H1 (cell line): Measurements from ENCODE around the gene SLC6A3. TPM values are rescaled to one million over a fixed set of nuclear protein-coding genes. Genes with fewer than 3 reads are reported as not detected.
A peak's percentile ranks its signal among the peaks of the same experiment; 100 is the strongest.

Source experiments
- CTCF ChIA-PET: fragments of 300-600 bp; sonication (Branson Sonifier 250); formaldehyde crosslinking; loops from one replicate; lab custom pipeline; 2021; ENCODE audit not compliant: partially characterized antibody; lab: Charles Lee
- POLR2A ChIA-PET: fragments of 300-600 bp; sonication (Branson Sonifier 250); formaldehyde crosslinking; loops from one replicate; lab custom pipeline; 2021; ENCODE audit warnings: inconsistent platforms; ENCODE audit not compliant: partially characterized antibody; lab: Charles Lee
- DNase-seq, 2 experiments: peaks; one replicate each; pipeline versions ENCODE4 v3.0.0 to v3.0.0-alpha.2; 2010 to 2022; ENCODE audit warnings: low spot score in 2 of 2, low read depth in 1 of 2, mixed read lengths in 1 of 2
- FAIRE-seq: peaks from 2 replicates; lab custom pipeline; 2011; peaks lifted over from hg19 to GRCh38; lab: Jason Lieb, UNC
- H2AFZ ChIP-seq: 2 replicates; pipeline ENCODE4 v1.8.1; 2012; ENCODE audit warnings: low read length, inconsistent platforms
- H2AK5ac ChIP-seq: 2 replicates; pipeline ENCODE4 v1.6.1; 2013; ENCODE audit warnings: low read depth, low read length
- H2BK120ac ChIP-seq: replicated peaks from 2 replicates; pipeline ENCODE3; 2013; ENCODE audit warnings: low read depth, low read length, inconsistent platforms
- H2BK12ac ChIP-seq: 2 replicates; pipeline ENCODE4 v1.6.1; 2013; ENCODE audit warnings: low read depth, low read length
- H2BK15ac ChIP-seq: 2 replicates; pipeline ENCODE4 v1.6.1; 2013; ENCODE audit warnings: low read length
- H2BK20ac ChIP-seq: 2 replicates; pipeline ENCODE4 v1.6.1; 2013; ENCODE audit warnings: low read length
- H2BK5ac ChIP-seq: 2 replicates; pipeline ENCODE4 v1.6.1; 2013; ENCODE audit warnings: low read depth, low read length
- H3K14ac ChIP-seq: 2 replicates; pipeline ENCODE4 v1.6.1; 2013; ENCODE audit warnings: inconsistent platforms; ENCODE audit not compliant: insufficient read length
- H3K18ac ChIP-seq: 2 replicates; pipeline ENCODE4 v1.6.1; 2013; ENCODE audit warnings: low read length; ENCODE audit errors: extremely low read depth
- H3K23ac ChIP-seq: 2 replicates; pipeline ENCODE4 v1.6.1; 2013; ENCODE audit warnings: inconsistent platforms; ENCODE audit not compliant: insufficient read length
- H3K23me2 ChIP-seq: 2 replicates; pipeline ENCODE4 v1.6.1; 2013; ENCODE audit warnings: low read depth, low read length
- H3K27ac ChIP-seq: 2 replicates; pipeline ENCODE4 v1.6.1; 2011; ENCODE audit warnings: low read depth, low read length, inconsistent platforms
- H3K27me3 ChIP-seq, 4 experiments: replicated peaks in 1 of 4; 1 replicate in 1 of 4; 2 replicates in 3 of 4; pipeline versions ENCODE4 v1.6.1 to v1.8.1; 2011 to 2013; ENCODE audit warnings: low read length in 3 of 4, mild to moderate bottlenecking in 3 of 4, inconsistent platforms in 2 of 4, mixed read lengths in 2 of 4, moderate library complexity in 1 of 4; ENCODE audit not compliant: control insufficient read depth in 3 of 4, insufficient read depth in 3 of 4; ENCODE audit errors: extremely low read depth in 1 of 4
- H3K36me3 ChIP-seq, 4 experiments: 2 replicates each; pipeline versions ENCODE4 v1.6.1 to v1.8.1; 2011 to 2013; ENCODE audit warnings: mild to moderate bottlenecking in 4 of 4, low read length in 3 of 4, moderate library complexity in 2 of 4, control low read depth in 1 of 4, inconsistent platforms in 1 of 4; ENCODE audit not compliant: insufficient read depth in 4 of 4, control insufficient read depth in 2 of 4
- H3K4ac ChIP-seq: replicated peaks from 2 replicates; pipeline ENCODE3; 2013; ENCODE audit warnings: low read length, low read depth, mixed read lengths, inconsistent platforms; ENCODE audit not compliant: insufficient read length
- H3K4me1 ChIP-seq, 4 experiments: replicated peaks in 1 of 4; 1 replicate in 1 of 4; 2 replicates in 3 of 4; pipeline versions ENCODE4 v1.6.1 to v1.8.1; 2011 to 2013; ENCODE audit warnings: low read length in 3 of 4, inconsistent platforms in 2 of 4, mixed read lengths in 1 of 4; ENCODE audit not compliant: insufficient read depth in 4 of 4, control insufficient read depth in 3 of 4
- H3K4me2 ChIP-seq, 2 experiments: 2 replicates each; pipeline versions ENCODE4 v1.6.1 to v1.8.1; 2011 to 2013; ENCODE audit warnings: low read depth in 2 of 2, low read length in 2 of 2, control low read depth in 1 of 2, inconsistent platforms in 1 of 2, mild to moderate bottlenecking in 1 of 2; ENCODE audit not compliant: insufficient read depth in 1 of 2
- H3K4me3 ChIP-seq, 4 experiments: fragments of 200-600, 300-600 bp in 1 of 4; sonication (generic), shearing (Covaris generic), sonication (Bioruptor Twin) in 1 of 4; 2 replicates each; pipeline versions ENCODE4 v1.5.1 to v1.8.1; 2011 to 2016; ENCODE audit warnings: low read length in 4 of 4, low read depth in 3 of 4, control low read depth in 2 of 4, inconsistent platforms in 2 of 4, mild to moderate bottlenecking in 2 of 4, mixed read lengths in 1 of 4, moderate library complexity in 1 of 4; ENCODE audit not compliant: insufficient read depth in 2 of 4; ENCODE audit errors: extremely low read depth in 1 of 4
- H3K56ac ChIP-seq: replicated peaks from 2 replicates; pipeline ENCODE3; 2013; ENCODE audit warnings: low read depth, mild to moderate bottlenecking, mixed read lengths, low read length, inconsistent platforms; ENCODE audit not compliant: insufficient read length
- H3K79me1 ChIP-seq: 2 replicates; pipeline ENCODE4 v1.6.1; 2013; ENCODE audit warnings: low read depth, low read length, control low read depth
- H3K79me2 ChIP-seq, 2 experiments: 2 replicates each; pipeline versions ENCODE4 v1.6.1 to v1.8.1; 2012 to 2013; ENCODE audit warnings: low read length in 2 of 2, mild to moderate bottlenecking in 2 of 2, inconsistent platforms in 1 of 2; ENCODE audit not compliant: insufficient read depth in 2 of 2, control insufficient read depth in 1 of 2
- H3K9ac ChIP-seq, 4 experiments: replicated peaks in 1 of 4; 1 replicate in 1 of 4; 2 replicates in 3 of 4; pipeline versions ENCODE4 v1.6.1 to v1.8.1; 2011 to 2013; ENCODE audit warnings: low read depth in 3 of 4, low read length in 3 of 4, control low read depth in 2 of 4, mild to moderate bottlenecking in 2 of 4, moderate library complexity in 2 of 4, inconsistent platforms in 1 of 4; ENCODE audit errors: extremely low read depth in 1 of 4
- H3K9me3 ChIP-seq, 2 experiments: 2 replicates each; pipeline versions ENCODE4 v1.6.1 to v1.8.1; 2012 to 2013; ENCODE audit warnings: mild to moderate bottlenecking in 2 of 2, moderate library complexity in 2 of 2, control low read depth in 1 of 2, inconsistent platforms in 1 of 2, low read depth in 1 of 2, low read length in 1 of 2, mixed read lengths in 1 of 2; ENCODE audit not compliant: insufficient read depth in 2 of 2
- H4K20me1 ChIP-seq, 2 experiments: replicated peaks in 1 of 2; 2 replicates each; pipeline versions ENCODE3 to v1.8.1; 2011 to 2013; ENCODE audit warnings: inconsistent platforms in 2 of 2, low read length in 2 of 2, mild to moderate bottlenecking in 1 of 2; ENCODE audit not compliant: insufficient read depth in 2 of 2, control insufficient read depth in 1 of 2
- H4K5ac ChIP-seq: 2 replicates; pipeline ENCODE4 v1.6.1; 2013; ENCODE audit warnings: low read length, low read depth, mixed read lengths, inconsistent platforms; ENCODE audit not compliant: insufficient read length
- H4K8ac ChIP-seq: 2 replicates; pipeline ENCODE4 v1.8.0; 2013; ENCODE audit warnings: mild to moderate bottlenecking, moderate library complexity, low read length, inconsistent platforms; ENCODE audit not compliant: insufficient read depth; ENCODE audit errors: extremely low read depth
- H4K91ac ChIP-seq: replicated peaks from 2 replicates; pipeline ENCODE3; 2013; ENCODE audit warnings: low read length, mixed read lengths, inconsistent platforms; ENCODE audit not compliant: insufficient read length
- CBX5 ChIP-seq: fragments of 300-800, 300-1000 bp; sonication (generic); IDR thresholded peaks from 2 replicates; pipeline ENCODE4 v1.7.1; 2016; ENCODE audit warnings: antibody characterized with exemption, low read length, low read depth
- CHD1 ChIP-seq: IDR thresholded peaks from 2 replicates; pipeline ENCODE4 v1.6.1; 2012; ENCODE audit warnings: low read depth, low read length, improper control_type of control experiment
- CHD2 ChIP-seq: IDR thresholded peaks from 2 replicates; pipeline ENCODE4 v1.6.1; 2012; ENCODE audit warnings: low read length, improper control_type of control experiment
- E2F6 ChIP-seq: IDR thresholded peaks from 2 replicates; pipeline ENCODE4 v1.6.1; 2012; ENCODE audit warnings: inconsistent platforms
- EZH2 ChIP-seq: fragments of 200-600 bp; sonication (generic); IDR thresholded peaks from 2 replicates; pipeline ENCODE4 v1.7.1; 2012; ENCODE audit warnings: low read depth, mild to moderate bottlenecking, moderate library complexity, low read length, inconsistent platforms; ENCODE audit not compliant: severe bottlenecking
- JUN ChIP-seq: IDR thresholded peaks from 2 replicates; pipeline ENCODE4 v1.6.1; 2011; ENCODE audit warnings: low read depth, mild to moderate bottlenecking, improper control_type of control experiment, low read length
- KDM1A ChIP-seq: fragments of 200-600, 300-600 bp; sonication (generic); IDR thresholded peaks from 2 replicates; pipeline ENCODE4 v1.7.1; 2016; ENCODE audit warnings: mild to moderate bottlenecking, low read length, borderline replicate concordance
- SIRT6 ChIP-seq: IDR thresholded peaks from one replicate; pipeline ENCODE4 v1.7.1; 2012; ENCODE audit warnings: low read length, inconsistent platforms
- SIX5 ChIP-seq: IDR thresholded peaks from 2 replicates; pipeline ENCODE4 v1.6.1; 2011; ENCODE audit warnings: mild to moderate bottlenecking, low read depth, low read length
- SUZ12 ChIP-seq: fragments of 200-600 bp; sonication (generic); IDR thresholded peaks from 2 replicates; pipeline ENCODE4 v1.6.1; 2012; ENCODE audit warnings: mild to moderate bottlenecking, inconsistent platforms, low read length, moderate library complexity, mixed read lengths
- TAF7 ChIP-seq: optimal IDR thresholded peaks from 2 replicates; pipeline ENCODE3; 2011; ENCODE audit warnings: low read depth, mild to moderate bottlenecking, inconsistent platforms, low read length, moderate library complexity, borderline replicate concordance
- WGBS, 2 experiments: shearing (Covaris generic) in 1 of 2; methylation state at CpG; one replicate each; pipeline versions ENCODE4 v1.1.6 to v1.1.7; 2013 to 2015; ENCODE audit warnings: low lambda C conversion rate in 2 of 2, mixed read lengths in 2 of 2, inconsistent platforms in 1 of 2, low coverage in 1 of 2, missing lambda C conversion rate in 1 of 2; ENCODE audit not compliant: insufficient replicate concordance in 2 of 2, insufficient coverage in 1 of 2, insufficient read length in 1 of 2; ENCODE audit errors: extremely low coverage in 1 of 2, missing lambda C conversion rate in 1 of 2; 5-methylcytosine and 5-hydroxymethylcytosine counted together
- polyA plus RNA-seq, 7 experiments: library from polyadenylated mRNA; depleted of rRNA in 3 of 7; stranded (reverse) in 5 of 7; unstranded in 2 of 7; fragments of >200 nt in 5 of 7; fragments of 200-250 nt in 2 of 7; gene quantifications; 1 replicate in 5 of 7; 2 replicates in 1 of 7; 4 replicates in 1 of 7; pipeline versions ENCODE4 v1.2.1 to v1.2.3, GENCODE V29; 2011 to 2013; ENCODE audit warnings: missing spikeins in 2 of 7, mixed read lengths in 2 of 7
- total RNA-seq: library from RNA; stranded (reverse); fragmentation: NEBNext Ultra II Directional; extraction: Animal tissue kit (Norgen Biotek cat#: 25700); gene quantifications from 2 replicates; pipeline ENCODE4 v1.2.1, GENCODE V29; 2021

SLC6A3 gene
- total and polyA plus RNA-seq, 2 of the 8 experiments (the other 6 are each of a cell fraction or from before 2014, with no cell fraction given) = 0.48 to 0.91 TPM

DNA sequence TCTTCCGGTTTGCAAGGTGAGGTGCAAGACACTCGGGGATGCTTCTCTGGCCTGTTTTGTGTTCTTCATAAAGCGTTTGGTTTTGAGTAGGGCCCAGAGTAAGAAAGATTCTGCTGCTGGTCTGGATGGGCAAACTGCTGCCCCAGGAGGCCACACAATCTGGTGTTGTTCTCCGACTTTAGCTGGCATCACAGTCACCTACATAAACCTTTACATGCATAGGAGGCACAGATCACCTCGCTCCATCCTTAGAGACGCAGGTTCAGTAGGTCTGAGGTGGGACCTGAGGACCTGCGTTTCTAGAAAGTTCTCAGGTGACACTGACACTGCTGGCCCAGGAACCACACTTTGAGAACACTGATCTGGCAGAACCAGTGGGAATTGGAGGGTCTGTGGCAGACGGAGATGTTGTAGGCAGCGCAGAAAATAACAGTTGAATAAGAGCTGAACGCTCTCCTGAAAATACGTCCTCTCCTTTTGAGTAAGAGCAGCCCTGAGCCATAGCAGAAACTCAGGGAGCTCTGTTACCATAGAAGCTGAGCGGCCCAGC is 3.9 kb upstream of the SLC6A3 start:
- TF ChIP-seq CHD2 (no peak), SIX5 (no peak), KDM1A (no peak), TAF7 (no peak), CBX5 (no peak), EZH2 (no peak), E2F6 (no peak), CHD1 (no peak), JUN (no peak), SIRT6 (no peak), SUZ12 (no peak)
- TF ChIP-seq, all 59 proteins: peak for 0
- no peaks in the 10 kb centered on the region for H3K36me3 ChIP-seq
- peaks cover 11% of the 10 kb centered on the region in 2 experiments for H3K9me3 ChIP-seq
- no peak overlapping the region for H4K5ac ChIP-seq
- POLR2A ChIA-PET = interaction anchor here (0.6 to 1.7 kb wide), 3 partner anchors 11 to 96 kb away, joined by 3 read pairs; no protein-coding TSS in a partner anchor
- H3K4ac ChIP-seq = no peak overlapping the region
- H3K79me2 ChIP-seq = no peaks in the 10 kb centered on the region
- H3K9ac ChIP-seq = no peak overlapping the region
- peaks cover 13% of the 10 kb centered on the region; the same call in 1 of the 2 replicates for H3K23me2 ChIP-seq
- no peak overlapping the region for H4K91ac ChIP-seq
- FAIRE-seq (no peak), DNase-seq (peak in 1 of 2 experiments; percentile 19)
- no peak overlapping the region for H4K8ac ChIP-seq
- H3K27me3 ChIP-seq = peaks cover 19 to 50% (median 44%) of the 10 kb centered on the region in 4 experiments
- no peak overlapping the region for H2AK5ac ChIP-seq
- no peak overlapping the region for H2BK15ac ChIP-seq
- H2AFZ ChIP-seq = no peak overlapping the region
- H3K4me1 ChIP-seq = peaks cover 0 to 5% (median 0%) of the 10 kb centered on the region in 4 experiments; a peak in 3 of 7 replicates
- no peak overlapping the region for H2BK120ac ChIP-seq
- H4K20me1 ChIP-seq = peaks cover 0 to 5% of the 10 kb centered on the region in 2 experiments
- no peak overlapping the region for H3K56ac ChIP-seq
- no peak overlapping the region for H3K14ac ChIP-seq
- H3K27ac ChIP-seq = no peak overlapping the region
- H3K23ac ChIP-seq = no peak overlapping the region
- no peak overlapping the region for H3K4me2 ChIP-seq
- no peak overlapping the region for H3K18ac ChIP-seq
- no peaks in the 10 kb centered on the region for H3K79me1 ChIP-seq
- H2BK20ac ChIP-seq = no peak overlapping the region
- H2BK5ac ChIP-seq = no peak overlapping the region
- 86% methylated on average over 12 of the region's 12 CpGs; no CpG with 5 or more reads in 1 of the 2 experiments for WGBS, 2 experiments
- no peak overlapping the region for H3K4me3 ChIP-seq
- no peak overlapping the region for H2BK12ac ChIP-seq
- CTCF ChIA-PET = interaction anchor here (0.9 to 2.1 kb wide), 3 partner anchors 11 to 146 kb away, joined by 3 to 7 read pairs (median 4); no protein-coding TSS in a partner anchor
